ENCODE data around the gene COL23A1.
A peak's percentile ranks its signal among the peaks of the same experiment; 100 is the strongest.

Gene COL23A1

GRCh38 chr5:178213003-178213461 lies 377.2 kb downstream of the COL23A1 start:
- H3K27ac Mint-ChIP-seq = peak overlapping the region in 2 of 3 experiments; percentile 61 to 84
- no peaks in the 10 kb centered on the region for H3K9me3 Mint-ChIP-seq
- H3K27me3 Mint-ChIP-seq (ENCODE audit: low read depth) = no peaks in the 10 kb centered on the region
- TF ChIP-seq CTCF (IDR thresholded peaks at IDR 0.05; ENCODE audit: unreplicated experiment in 3 of 3) = no peak
- no peak overlapping the region for H3K4me3 Mint-ChIP-seq
- H3K4me1 Mint-ChIP-seq = peaks cover 7% of the 10 kb centered on the region
- peaks cover 74% of the 10 kb centered on the region for H3K36me3 Mint-ChIP-seq (ENCODE audit: low read depth)

GRCh38 chr5:178212241-178213002 lies 377.8 kb downstream of the COL23A1 start:
- H3K27ac Mint-ChIP-seq = peak overlapping the region in 1 of 3 experiments; percentile 84
- H3K36me3 Mint-ChIP-seq (ENCODE audit: low read depth) = peaks cover 80% of the 10 kb centered on the region
- H3K4me3 Mint-ChIP-seq = no peak overlapping the region
- no peaks in the 10 kb centered on the region for H3K9me3 Mint-ChIP-seq
- H3K27me3 Mint-ChIP-seq (ENCODE audit: low read depth) = no peaks in the 10 kb centered on the region
- peaks cover 13% of the 10 kb centered on the region for H3K4me1 Mint-ChIP-seq
- TF ChIP-seq CTCF (IDR thresholded peaks at IDR 0.05; ENCODE audit: unreplicated experiment in 3 of 3) = no peak

DNA sequence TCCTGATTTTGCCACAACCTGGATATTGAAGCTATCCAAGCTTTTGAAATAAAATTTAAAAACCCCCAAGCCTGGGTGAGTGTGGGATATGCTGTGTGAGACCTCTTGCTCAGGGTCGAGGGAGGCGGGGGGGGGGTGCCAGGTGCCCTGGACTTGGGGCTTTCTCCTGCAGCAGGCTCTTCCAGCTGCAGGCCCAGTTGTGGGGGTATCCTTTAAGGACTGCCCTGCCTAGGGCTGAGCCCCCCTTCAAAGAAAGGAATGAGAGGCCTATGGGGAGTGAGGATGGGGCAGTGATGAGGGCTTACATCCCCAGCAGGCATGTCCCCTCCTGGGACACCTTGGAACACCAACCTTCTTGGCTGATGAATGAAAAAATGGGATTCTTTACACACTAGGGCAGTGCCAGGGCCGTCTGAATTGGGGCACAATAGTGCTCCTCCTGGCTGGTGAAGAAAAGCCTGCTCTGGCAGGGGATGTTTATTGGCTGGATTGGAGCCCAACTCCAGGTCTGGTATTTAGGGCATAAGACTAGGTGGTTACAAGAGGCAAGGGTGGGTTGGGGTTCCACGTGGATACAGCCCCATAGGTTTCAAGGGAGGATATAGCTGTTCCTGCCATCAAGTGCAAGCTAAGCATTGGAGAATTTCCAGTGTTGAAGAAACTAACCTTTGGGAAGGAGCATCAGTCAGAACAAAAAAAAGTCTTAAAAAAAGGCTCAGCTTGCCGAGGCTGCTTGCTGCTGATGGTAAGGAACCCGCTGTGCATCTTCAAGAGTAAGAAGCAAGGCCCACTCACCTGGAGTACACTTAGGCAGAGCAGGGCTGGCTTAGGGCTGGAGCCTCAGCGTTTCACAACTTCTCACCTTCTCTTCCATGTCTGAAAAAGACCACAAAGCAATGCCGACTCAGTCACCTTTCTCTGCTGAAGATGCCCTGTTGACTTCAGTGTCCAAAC lies 378.8 kb downstream of the COL23A1 start:
- peaks cover 23% of the 10 kb centered on the region for H3K4me1 Mint-ChIP-seq
- H3K36me3 Mint-ChIP-seq (ENCODE audit: low read depth) = peaks cover 84% of the 10 kb centered on the region
- H3K27ac Mint-ChIP-seq = peak overlapping the region in 1 of 3 experiments; percentile 38
- H3K4me3 Mint-ChIP-seq = no peak overlapping the region
- H3K27me3 Mint-ChIP-seq (ENCODE audit: low read depth) = no peaks in the 10 kb centered on the region
- H3K9me3 Mint-ChIP-seq = no peaks in the 10 kb centered on the region
- TF ChIP-seq CTCF (IDR thresholded peaks at IDR 0.05; ENCODE audit: unreplicated experiment in 3 of 3) = no peak

DNA sequence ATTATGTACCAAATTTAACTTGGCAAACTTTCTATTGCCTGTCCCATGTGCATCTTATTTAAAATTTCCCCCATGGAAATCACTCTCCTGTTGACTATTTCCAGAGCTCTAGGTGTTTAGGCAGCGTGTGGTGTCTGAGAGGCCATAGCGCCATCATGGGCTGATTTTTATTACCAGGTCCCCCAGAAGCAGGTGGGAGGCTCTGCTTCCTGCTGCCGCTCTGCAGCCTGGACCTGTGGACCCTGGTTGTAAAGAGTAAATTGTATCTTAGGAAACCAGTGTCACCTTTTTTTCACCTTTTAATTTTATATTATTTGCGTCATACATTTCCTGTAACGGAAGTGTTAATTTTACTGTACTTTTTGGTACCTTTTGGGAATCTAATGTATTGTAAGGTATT lies 379.5 kb downstream of the COL23A1 start:
- Mint-ChIP-seq H3K27ac (no peak overlapping the region), H3K36me3 (ENCODE audit: low read depth) (peaks cover 86% of the 10 kb centered on the region), H3K4me3 (no peak overlapping the region), H3K4me1 (peaks cover 30% of the 10 kb centered on the region), H3K27me3 (ENCODE audit: low read depth) (no peaks in the 10 kb centered on the region), H3K9me3 (no peaks in the 10 kb centered on the region)
- no peak for TF ChIP-seq CTCF (IDR thresholded peaks at IDR 0.05; ENCODE audit: unreplicated experiment in 3 of 3)

GRCh38 chr5:178210073-178210535 lies 380.1 kb downstream of the COL23A1 start:
- no peak overlapping the region for H3K4me3 Mint-ChIP-seq
- peaks cover 32% of the 10 kb centered on the region for H3K4me1 Mint-ChIP-seq
- H3K36me3 Mint-ChIP-seq (ENCODE audit: low read depth) = peaks cover 87% of the 10 kb centered on the region
- H3K27me3 Mint-ChIP-seq (ENCODE audit: low read depth) = no peaks in the 10 kb centered on the region
- no peaks in the 10 kb centered on the region for H3K9me3 Mint-ChIP-seq
- no peak overlapping the region for H3K27ac Mint-ChIP-seq
- no peak for TF ChIP-seq CTCF (IDR thresholded peaks at IDR 0.05; ENCODE audit: unreplicated experiment in 3 of 3)

Data from nephron (organoid).